CD14-positive monocyte (primary cell): ENCODE data around the gene LRP6. TPM values are rescaled to one million over a fixed set of nuclear protein-coding genes. Genes with fewer than 3 reads are reported as not detected.

Experiments used
- DNase-seq, 3 donors: peaks; one replicate each; pipeline ENCODE4 v3.0.0-alpha.2; 2011 to 2022
- H2AFZ ChIP-seq: 2 replicates; pipeline ENCODE4 v1.6.0; 2012; ENCODE audit warnings: mild to moderate bottlenecking, low read depth, low read length, inconsistent platforms; ENCODE audit not compliant: insufficient read depth, poor library complexity, severe bottlenecking
- H3K27ac ChIP-seq, 2 donors: 1 replicate in 1 of 2; 2 replicates in 1 of 2; pipeline ENCODE4 v1.5.1; 2012 to 2013; ENCODE audit warnings: low read length in 2 of 2, control low read depth in 1 of 2, inconsistent platforms in 1 of 2, low read depth in 1 of 2, mild to moderate bottlenecking in 1 of 2
- H3K27me3 ChIP-seq, 2 donors: one replicate each; pipeline versions ENCODE4 v1.6.0 to v1.6.1; 2011 to 2013; ENCODE audit warnings: low read length in 2 of 2; ENCODE audit not compliant: control insufficient read depth in 2 of 2, insufficient read depth in 2 of 2
- H3K36me3 ChIP-seq, 2 donors: replicated peaks in 1 of 2; 1 replicate in 1 of 2; 2 replicates in 1 of 2; pipeline versions ENCODE4 v1.5.1 to v1.6.1; 2012 to 2013; ENCODE audit warnings: low read length in 2 of 2, control low read depth in 1 of 2, inconsistent platforms in 1 of 2, mild to moderate bottlenecking in 1 of 2; ENCODE audit not compliant: insufficient read depth in 2 of 2, control insufficient read depth in 1 of 2
- H3K4me1 ChIP-seq, 2 donors: 1 replicate in 1 of 2; 2 replicates in 1 of 2; pipeline versions ENCODE4 v1.5.1 to v1.6.1; 2012 to 2013; ENCODE audit warnings: low read length in 2 of 2, control low read depth in 1 of 2, inconsistent platforms in 1 of 2, mild to moderate bottlenecking in 1 of 2, moderate library complexity in 1 of 2; ENCODE audit not compliant: insufficient read depth in 2 of 2, control insufficient read depth in 1 of 2
- H3K4me2 ChIP-seq: replicated peaks from 2 replicates; pipeline ENCODE3; 2012; ENCODE audit warnings: low read length, moderate library complexity, mild to moderate bottlenecking; ENCODE audit not compliant: poor library complexity, severe bottlenecking; ENCODE audit errors: extremely low read depth
- H3K4me3 ChIP-seq, 3 experiments: fragments of 200-600 bp in 1 of 3; sonication (generic) in 1 of 3; replicated peaks in 1 of 3; 1 replicate in 2 of 3; 2 replicates in 1 of 3; pipeline ENCODE4 v1.5.1; 2011 to 2013; ENCODE audit warnings: low read length in 3 of 3, mild to moderate bottlenecking in 3 of 3, control low read depth in 2 of 3, low read depth in 2 of 3, inconsistent platforms in 1 of 3, moderate library complexity in 1 of 3
- H3K79me2 ChIP-seq: 2 replicates; pipeline ENCODE4 v1.6.0; 2012; ENCODE audit warnings: mild to moderate bottlenecking, control low read depth, inconsistent platforms, low read length, moderate library complexity; ENCODE audit not compliant: insufficient read depth
- H3K9ac ChIP-seq: 2 replicates; pipeline ENCODE4 v1.6.0; 2017; ENCODE audit warnings: low read length, mild to moderate bottlenecking; ENCODE audit not compliant: insufficient read depth, poor library complexity, severe bottlenecking
- H3K9me3 ChIP-seq, 2 donors: replicated peaks in 1 of 2; 1 replicate in 1 of 2; 2 replicates in 1 of 2; pipeline versions ENCODE4 v1.5.1 to v1.6.1; 2012 to 2013; ENCODE audit warnings: low read length in 2 of 2, control low read depth in 1 of 2; ENCODE audit not compliant: control insufficient read depth in 1 of 2, insufficient read depth in 1 of 2
- H4K20me1 ChIP-seq: 2 replicates; pipeline ENCODE4 v1.6.0; 2012; ENCODE audit warnings: mild to moderate bottlenecking, low read length, control low read depth, moderate library complexity; ENCODE audit not compliant: insufficient read depth
- H3K27ac Mint-ChIP-seq, 7 donors: one replicate each; pipeline ENCODE4 v1.8.0; 2020; ENCODE audit warnings: mild to moderate bottlenecking in 7 of 7, mixed read lengths in 7 of 7, moderate library complexity in 6 of 7, inconsistent platforms in 2 of 7
- H3K27me3 Mint-ChIP-seq, 3 donors: one replicate each; pipeline ENCODE4 v1.8.0; 2021 to 2022; ENCODE audit warnings: low read depth in 3 of 3, mild to moderate bottlenecking in 3 of 3, mixed read lengths in 3 of 3, moderate library complexity in 3 of 3, inconsistent platforms in 1 of 3
- H3K36me3 Mint-ChIP-seq, 2 donors: one replicate each; pipeline ENCODE4 v1.8.0; 2020; ENCODE audit warnings: mixed read lengths in 2 of 2, inconsistent platforms in 1 of 2, mild to moderate bottlenecking in 1 of 2
- H3K4me1 Mint-ChIP-seq: one replicate; pipeline ENCODE4 v1.8.0; 2020; ENCODE audit warnings: mild to moderate bottlenecking, mixed read lengths
- H3K4me3 Mint-ChIP-seq, 2 donors: one replicate each; pipeline ENCODE4 v1.8.0; 2020; ENCODE audit warnings: mild to moderate bottlenecking in 2 of 2, mixed read lengths in 2 of 2, moderate library complexity in 1 of 2
- H3K9me3 Mint-ChIP-seq, 7 donors: one replicate each; pipeline ENCODE4 v1.8.0; 2020 to 2022; ENCODE audit warnings: mixed read lengths in 7 of 7, mild to moderate bottlenecking in 6 of 7, moderate library complexity in 6 of 7, inconsistent platforms in 2 of 7
- CTCF ChIP-seq: fragments of 200-600 bp; IDR thresholded peaks from one replicate; pipeline ENCODE4 v1.8.0; 2022; ENCODE audit warnings: antibody characterized with exemption, mild to moderate bottlenecking
- WGBS: methylation state at CpG from one replicate; pipeline ENCODE4 v1.1.5; 2013; ENCODE audit warnings: missing lambda C conversion rate; ENCODE audit not compliant: insufficient coverage; 5-methylcytosine and 5-hydroxymethylcytosine counted together
- intact Hi-C, 2 donors: fragments of 100-400 bp; cut with micrococcal nuclease; formaldehyde crosslinking; loops; one replicate each; pipeline versions ENCODE4 v1.15.0 to v1.15.1; 2023
- polyA plus RNA-seq, 3 donors: library from polyadenylated mRNA; depleted of rRNA in 1 of 3; unstranded in 2 of 3; stranded (reverse) in 1 of 3; fragments of 300-500 nt in 2 of 3; fragments of >200 nt in 1 of 3; fragmentation: Illumina TruSeq in 2 of 3; gene quantifications; 1 replicate in 2 of 3; 2 replicates in 1 of 3; pipeline ENCODE4 v1.2.3, GENCODE V29; 2012 to 2021

Gene LRP6
- polyA plus RNA-seq, 3 donors: 0.08 TPM; not detected in 2

GRCh38 chr12:12194206-12194605, 72.6 kb downstream of the LRP6 start:
- H3K4me1 ChIP-seq: no peaks in the 10 kb centered on the region

GRCh38 chr12:12191008-12191407, 75.8 kb downstream of the LRP6 start:
- H3K27me3 Mint-ChIP-seq: peaks cover 0 to 8% (median 3%) of the 10 kb centered on the region in 3 donors
- H3K4me1 Mint-ChIP-seq: no peaks in the 10 kb centered on the region
- Histone ChIP-seq H3K79me2 (no peaks in the 10 kb centered on the region), H4K20me1 (no peaks in the 10 kb centered on the region), H2AFZ (no peak overlapping the region), H3K4me2 (no peak overlapping the region), H3K36me3 (no peaks in the 10 kb centered on the region), H3K27ac (no peak overlapping the region), H3K4me1 (no peaks in the 10 kb centered on the region), H3K4me3 (no peak overlapping the region), H3K27me3 (no peaks in the 10 kb centered on the region), H3K9ac (no peak overlapping the region), H3K9me3 (no peaks in the 10 kb centered on the region)
- H3K27ac Mint-ChIP-seq: no peak overlapping the region
- H3K4me3 Mint-ChIP-seq: no peak overlapping the region
- H3K36me3 Mint-ChIP-seq: no peaks in the 10 kb centered on the region
- 100% methylated on average over 3 of the region's 4 CpGs for whole genome bisulfite sequencing
- peaks cover 0 to 6% (median 2%) of the 10 kb centered on the region in 7 donors for H3K9me3 Mint-ChIP-seq
- intact Hi-C loops: no loop called here
- DNase-seq: no peak
- no peak for TF ChIP-seq CTCF

More at GRCh38 chr12:12194206-12194605, 72.6 kb downstream of the LRP6 start:
- Histone ChIP-seq H3K27ac (no peak overlapping the region), H3K4me3 (no peak overlapping the region), H3K27me3 (no peaks in the 10 kb centered on the region), H3K9me3 (peaks cover 0 to 12% of the 10 kb centered on the region in 2 donors), H3K36me3 (no peaks in the 10 kb centered on the region), H3K4me2 (no peak overlapping the region), H3K79me2 (no peaks in the 10 kb centered on the region), H2AFZ (no peak overlapping the region), H3K9ac (no peak overlapping the region), H4K20me1 (no peaks in the 10 kb centered on the region)
- no CpG with 5 or more reads among the region's 2 CpGs for WGBS
- intact Hi-C loops: no loop called here
- Mint-ChIP-seq H3K4me1 (no peaks in the 10 kb centered on the region), H3K4me3 (no peak overlapping the region), H3K27me3 (peaks cover 0 to 3% (median 2%) of the 10 kb centered on the region in 3 donors), H3K27ac (no peak overlapping the region), H3K36me3 (no peaks in the 10 kb centered on the region), H3K9me3 (peaks cover 3 to 19% (median 7%) of the 10 kb centered on the region in 7 donors)
- TF ChIP-seq CTCF: no peak
- no peak for DNase-seq
